GM20000 (cell line): ENCODE data around the gene OLIG3.

Experiments used
- DNase-seq: peaks from one replicate; pipeline ENCODE4 v3.0.0; 2012; ENCODE audit warnings: low spot score
- CTCF ChIP-seq: IDR thresholded peaks from 2 replicates; pipeline ENCODE4 v1.5.1; 2012; ENCODE audit warnings: mild to moderate bottlenecking, control low read depth; ENCODE audit errors: extremely low read depth, missing control alignments

Gene OLIG3

GRCh38 chr6:137522831-137523230, 28.6 kb upstream of the OLIG3 start:
- no peak for TF ChIP-seq CTCF

DNA sequence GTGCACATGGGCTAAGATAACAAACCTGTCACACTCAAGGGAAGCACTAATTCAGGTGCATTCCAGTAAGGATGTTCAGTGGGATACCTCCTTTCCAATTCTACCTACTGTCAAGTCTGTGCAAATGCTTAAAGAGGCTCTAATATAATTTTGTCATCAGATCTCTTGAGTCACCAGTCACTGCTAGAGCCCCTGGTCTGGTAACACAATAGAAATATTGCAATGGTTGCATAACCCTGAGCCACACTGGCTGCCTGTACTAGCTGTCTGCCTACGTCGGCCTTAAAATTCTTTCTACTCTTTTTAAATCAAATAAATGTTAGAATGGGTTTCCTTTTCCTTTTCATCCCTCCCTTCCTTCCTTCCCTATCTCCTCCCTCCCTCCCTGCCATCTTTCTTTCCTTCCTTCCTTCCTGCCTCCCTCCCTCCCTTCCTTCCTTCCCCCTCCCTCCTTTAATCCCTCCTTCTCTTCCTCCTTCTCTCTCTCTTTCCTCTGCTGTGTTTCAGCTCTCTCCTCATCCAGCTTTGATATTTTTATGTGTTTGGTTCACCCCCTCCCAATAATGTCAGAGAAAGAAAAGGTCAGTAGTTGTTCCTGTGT, 28.1 kb upstream of the OLIG3 start:
- no peak for TF ChIP-seq CTCF
- no peak for DNase-seq

More at GRCh38 chr6:137522831-137523230, 28.6 kb upstream of the OLIG3 start:
- no peak for DNase-seq

- no peak for TF ChIP-seq CTCF
- no peak for DNase-seq
Observed at GRCh38 chr6:137520520-137520919, 26.3 kb upstream of the OLIG3 start.

DNA sequence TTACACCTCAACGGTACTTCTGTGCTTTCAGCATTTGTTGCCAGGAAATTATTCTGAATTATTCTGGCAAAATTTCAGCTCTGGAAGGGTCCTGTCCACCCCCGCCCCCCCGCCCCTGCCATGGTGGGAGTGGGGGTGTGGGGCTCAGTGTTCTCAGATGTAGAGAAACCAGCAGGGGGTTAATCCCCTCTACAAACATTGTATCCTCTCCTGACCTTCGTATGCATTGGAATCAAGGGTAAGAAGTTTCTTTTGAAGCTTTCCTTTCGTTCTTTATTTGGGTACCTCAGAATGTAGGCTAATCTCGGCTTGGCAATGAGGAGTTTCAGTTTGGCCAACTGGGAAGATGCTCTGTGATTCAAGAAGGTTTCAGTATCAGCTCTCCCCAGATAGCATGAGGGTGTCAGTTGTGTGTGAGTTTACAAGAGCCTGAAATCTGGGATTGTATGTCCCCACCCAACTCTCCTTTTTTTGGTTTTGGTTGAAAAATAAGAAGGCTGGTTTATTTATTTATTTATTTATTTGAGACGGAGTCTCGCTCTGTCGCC, 25.5 kb upstream of the OLIG3 start:
- no peak for DNase-seq
- TF ChIP-seq CTCF: no peak

DNA sequence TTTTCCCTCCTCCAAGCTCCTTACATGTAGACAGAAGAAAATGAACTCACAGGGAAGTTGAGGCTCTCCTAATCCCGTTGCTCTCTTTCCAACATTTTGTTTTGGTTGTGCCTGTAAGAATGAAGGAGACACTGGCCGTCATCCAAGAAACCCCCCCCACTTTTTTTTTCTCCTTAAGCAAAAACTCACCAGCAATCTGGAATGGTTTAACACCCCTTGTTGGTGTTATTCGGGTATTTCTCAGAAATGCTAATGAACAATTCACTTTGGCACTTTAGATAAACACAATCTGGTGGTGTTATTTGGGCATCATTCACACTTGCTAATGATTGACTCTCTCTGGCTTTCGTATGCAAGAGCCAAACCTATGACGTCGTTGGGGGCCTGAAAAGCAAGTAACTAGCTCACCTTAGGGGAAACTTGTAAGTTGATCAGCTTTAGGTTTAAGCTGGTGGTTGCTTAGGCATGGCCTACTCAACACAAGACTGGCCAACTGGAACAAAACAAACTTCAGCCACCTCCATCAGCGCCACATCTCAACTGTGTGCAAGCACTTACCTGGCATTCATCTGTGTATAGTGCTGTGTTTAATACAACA, 24.3 kb upstream of the OLIG3 start:
- DNase-seq: no peak
- no peak for TF ChIP-seq CTCF

DNA sequence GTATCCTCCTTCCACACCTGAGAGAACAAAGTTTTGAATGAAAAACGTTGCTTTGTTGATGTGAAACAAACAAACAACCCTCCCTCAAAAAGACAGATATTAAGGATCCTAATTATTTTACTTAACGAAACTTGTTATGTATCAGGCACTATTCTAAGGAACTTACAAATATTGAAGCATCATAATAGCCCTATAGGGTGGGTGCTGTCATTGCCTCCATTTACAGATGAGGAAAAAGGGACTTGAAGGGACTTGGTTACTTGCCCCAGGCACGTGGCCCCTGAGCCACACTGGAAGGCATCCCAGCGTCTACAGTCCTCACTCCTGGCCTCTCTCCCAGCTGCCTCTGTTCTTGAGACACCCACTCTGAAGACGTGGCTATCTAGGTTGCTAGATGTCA, 20.2 kb upstream of the OLIG3 start:
- DNase-seq: no peak
- TF ChIP-seq CTCF: no peak

DNA sequence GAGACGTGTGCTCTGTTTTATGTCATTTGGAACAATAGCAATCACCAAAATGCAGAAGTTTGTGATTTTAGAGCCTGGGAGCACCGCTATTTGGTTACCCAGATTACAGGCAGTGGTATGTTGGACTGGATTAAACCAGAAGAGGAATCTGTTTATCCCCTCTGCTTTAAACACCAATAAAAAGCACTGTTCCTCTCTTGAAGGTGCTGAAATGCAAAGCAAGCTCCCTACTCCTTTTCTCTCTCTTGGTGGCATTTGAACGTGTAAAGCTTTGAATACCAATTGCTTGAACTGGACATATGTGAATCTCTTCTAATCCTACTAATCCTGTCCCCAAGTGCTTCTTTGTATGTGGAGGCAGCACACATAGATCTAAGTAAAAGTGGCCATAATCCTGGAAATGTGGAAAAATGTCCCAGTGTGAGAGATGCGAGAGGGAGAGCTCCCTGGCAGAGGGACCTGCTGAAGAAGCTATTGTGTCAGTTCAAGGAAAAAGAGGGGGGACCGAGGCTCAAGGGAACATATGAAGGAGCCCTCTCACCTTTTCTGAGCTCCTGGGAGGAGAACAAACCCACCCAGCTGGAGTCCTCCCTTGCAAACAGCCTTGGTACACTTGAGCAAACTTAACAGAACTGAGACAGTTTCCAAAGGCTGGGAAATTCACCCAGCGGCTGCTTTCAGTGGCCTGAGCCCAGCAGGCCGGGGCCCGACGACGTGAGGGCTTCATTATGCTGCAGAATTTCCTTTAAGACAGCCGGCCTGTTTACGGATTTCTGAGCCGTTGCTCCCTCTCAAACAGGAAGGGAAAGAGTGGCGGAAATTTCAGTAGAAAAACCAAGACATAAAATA, 18.8 kb upstream of the OLIG3 start:
- no peak for TF ChIP-seq CTCF
- DNase-seq: no peak
